Measurements from ENCODE around the gene ATF7IP. TPM values are rescaled to one million over a fixed set of nuclear protein-coding genes. Genes with fewer than 3 reads are reported as not detected.

ATF7IP gene
- total RNA-seq, 1 donor from 2014 or later = 46.4 TPM

- peak overlapping the region; percentile 94 for H3K27ac ChIP-seq
Measured at GRCh38 chr12:14366209-14367039, 942 bp downstream of the ATF7IP start.

GRCh38 chr12:14367040-14367661 lies 1.7 kb downstream of the ATF7IP start:
- Histone ChIP-seq H3K4me3 (peak overlapping the region; percentile 62 to 70), H3K9me3 (no peaks in the 10 kb centered on the region), H3K36me3 (peaks cover 0 to 7% of the 10 kb centered on the region in 2 donors), H3K4me1 (peaks cover 24% of the 10 kb centered on the region), H3K27me3 (no peaks in the 10 kb centered on the region), H3K27ac (peak overlapping the region; percentile 94)
- no peak for DNase-seq (ENCODE audit: extremely low spot score in 2 of 2)
- TF ChIP-seq POLR2AphosphoS5 (IDR thresholded peaks at IDR 0.05; ENCODE audit: insufficient read depth in 1 of 2, low read depth in 1 of 2) (no peak), CTCF (IDR thresholded peaks at IDR 0.05) (no peak), POLR2A (IDR thresholded peaks at IDR 0.05) (no peak)
- intact Hi-C loops (cut with DNase I) = loop anchor here (5.0 kb wide), 1 partner anchor 110 kb away; no protein-coding TSS in a partner anchor

More at GRCh38 chr12:14366209-14367039, 942 bp downstream of the ATF7IP start:
- intact Hi-C loops (cut with DNase I) = loop anchor here (5.0 kb wide), 1 partner anchor 109 kb away; no protein-coding TSS in a partner anchor
- H3K27me3 ChIP-seq = no peaks in the 10 kb centered on the region
- no peaks in the 10 kb centered on the region for H3K9me3 ChIP-seq
- peaks cover 0 to 7% of the 10 kb centered on the region in 2 donors for H3K36me3 ChIP-seq
- peaks cover 16% of the 10 kb centered on the region for H3K4me1 ChIP-seq
- no peak for DNase-seq (ENCODE audit: extremely low spot score in 2 of 2)
- H3K4me3 ChIP-seq = peak overlapping the region; percentile 62 to 70
- TF ChIP-seq CTCF (IDR thresholded peaks at IDR 0.05) (peak in 1 of 3 experiments; percentile 12), POLR2AphosphoS5 (IDR thresholded peaks at IDR 0.05; ENCODE audit: insufficient read depth in 1 of 2, low read depth in 1 of 2) (no peak)

- Histone ChIP-seq H3K27ac (no peak overlapping the region), H3K36me3 (peaks cover 0 to 7% of the 10 kb centered on the region in 2 donors), H3K4me1 (peaks cover 44% of the 10 kb centered on the region), H3K9me3 (no peaks in the 10 kb centered on the region), H3K27me3 (no peaks in the 10 kb centered on the region), H3K4me3 (no peak overlapping the region)
- intact Hi-C loops (cut with DNase I) = loop anchor here (5.0 kb wide), 1 partner anchor 112 kb away; no protein-coding TSS in a partner anchor
- DNase-seq (ENCODE audit: extremely low spot score in 2 of 2) = no peak
- TF ChIP-seq POLR2AphosphoS5 (IDR thresholded peaks at IDR 0.05; ENCODE audit: insufficient read depth in 1 of 2, low read depth in 1 of 2) = no peak
- no peak for TF ChIP-seq POLR2A (IDR thresholded peaks at IDR 0.05)
- TF ChIP-seq CTCF (IDR thresholded peaks at IDR 0.05) = no peak
Measured at GRCh38 chr12:14369311-14369710, 3.8 kb downstream of the ATF7IP start.

- Histone ChIP-seq H3K27me3 (no peaks in the 10 kb centered on the region), H3K36me3 (peaks cover 0 to 7% of the 10 kb centered on the region in 2 donors), H3K4me3 (no peak overlapping the region), H3K9me3 (no peaks in the 10 kb centered on the region), H3K27ac (no peak overlapping the region), H3K4me1 (peaks cover 54% of the 10 kb centered on the region)
- intact Hi-C loops (cut with DNase I) = no loop called here
- no peak for DNase-seq (ENCODE audit: extremely low spot score in 2 of 2)
- no peak for TF ChIP-seq POLR2A (IDR thresholded peaks at IDR 0.05)
- peak in 1 of 2 donors; percentile 54 for TF ChIP-seq POLR2AphosphoS5 (IDR thresholded peaks at IDR 0.05; ENCODE audit: insufficient read depth in 1 of 2, low read depth in 1 of 2)
- TF ChIP-seq CTCF (IDR thresholded peaks at IDR 0.05) = no peak
Measured at GRCh38 chr12:14373217-14373616, 7.7 kb downstream of the ATF7IP start.

Measured in vagina (tissue), 2 donors.